Renal cortical epithelial cell (primary cell): Measurements from ENCODE around the gene MARK4. TPM values are rescaled to one million over a fixed set of nuclear protein-coding genes. Genes with fewer than 3 reads are reported as not detected.
"Not testable (repeated sequence)": the region's sequence is repeated elsewhere in the genome, so short reads cannot be mapped to it uniquely, and the experiment has no call there.

ENCODE experiments used
- DNase-seq: peaks from one replicate; pipeline ENCODE4 v3.0.0-alpha.2; 2011; ENCODE audit warnings: low read depth
- total RNA-seq: library from RNA; depleted of rRNA; stranded (reverse); fragments of >200 nt; gene quantifications from 2 replicates; pipeline ENCODE4 v1.2.3, GENCODE V29; 2014

MARK4 gene
- total RNA-seq: 5.0 and 27.2 TPM in 2 replicates

DNA sequence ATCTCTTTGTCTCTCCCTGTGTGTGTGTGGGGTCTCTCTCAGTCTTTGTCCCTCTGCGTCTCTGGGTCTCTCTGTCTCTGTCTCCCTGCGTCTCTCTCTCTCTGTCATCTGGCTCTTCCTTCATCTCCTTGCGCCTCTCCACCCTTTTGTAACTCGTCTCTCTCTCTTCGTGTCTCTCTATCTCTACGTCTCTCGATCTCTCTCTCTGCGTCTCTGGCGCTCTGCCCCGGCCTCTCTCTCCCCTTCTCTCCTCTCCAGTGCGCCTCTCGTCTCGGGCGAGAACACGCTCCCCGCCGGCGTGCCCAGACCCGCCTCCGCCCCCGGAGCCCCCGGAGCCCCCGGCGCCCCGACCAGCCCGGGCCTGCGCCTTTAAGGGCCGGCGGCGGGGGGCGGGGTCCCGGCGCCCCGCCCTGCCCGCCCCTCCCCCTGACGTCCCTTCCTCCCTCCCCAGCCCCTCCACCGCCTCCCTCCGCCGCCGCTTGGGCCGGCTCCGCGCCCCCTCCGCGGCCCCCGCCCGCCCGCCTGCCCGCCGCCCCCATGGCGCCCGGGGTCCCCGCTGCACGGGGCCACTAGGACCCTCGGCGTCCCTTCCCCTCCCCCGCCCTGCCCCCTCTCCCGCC lies at the start of gene MARK4:
MARK4 (plus strand) TSS at position 440 of the 620 bp plus-strand sequence. CDS start 318 bp downstream, outside the sequence.
- no peak for DNase-seq

DNA sequence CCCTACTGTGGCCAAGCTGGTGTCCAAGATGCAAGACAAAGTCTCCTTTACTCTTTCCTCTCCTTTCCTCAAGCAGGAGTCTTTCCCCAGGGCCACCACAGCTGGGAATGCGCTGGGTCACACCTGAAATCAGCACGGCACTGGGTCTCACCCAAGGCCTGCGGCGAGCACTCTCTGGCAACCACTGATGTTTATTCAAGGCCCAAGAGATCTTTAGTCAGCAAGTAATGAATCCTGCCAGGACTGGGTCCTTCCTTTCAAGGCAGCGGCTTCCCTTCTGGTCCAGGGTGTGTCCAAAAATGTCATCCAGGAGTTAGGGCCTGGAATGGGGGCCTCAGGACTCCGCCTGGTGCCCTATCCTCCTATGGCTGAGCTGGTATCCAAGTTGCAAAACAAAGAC lies 48.4 kb upstream of the MARK4 start:
- DNase-seq: no peak

DNA sequence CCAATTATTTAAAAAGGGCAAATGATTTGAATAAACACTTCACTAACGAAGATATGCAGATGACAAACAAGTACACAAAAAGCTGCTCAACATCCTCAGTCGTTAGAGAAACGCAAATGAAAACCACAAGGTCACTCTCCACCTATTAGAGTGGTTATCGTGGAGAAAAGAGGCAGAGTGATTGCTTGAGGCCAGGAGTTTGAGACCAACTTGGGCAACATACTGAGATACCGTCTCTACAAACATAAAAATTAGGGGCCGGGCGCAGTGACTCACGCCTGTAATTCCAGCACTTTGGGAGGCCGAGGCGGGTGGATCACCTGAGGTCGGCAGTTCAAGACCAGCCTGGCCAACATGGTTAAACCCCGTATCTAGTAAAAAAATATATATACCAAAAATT lies 45.3 kb upstream of the MARK4 start:
- no peak for DNase-seq

- no peak for DNase-seq
Measured at GRCh38 chr19:45206328-45206727, 44.7 kb upstream of the MARK4 start.

GRCh38 chr19:45211751-45212381 lies 39.2 kb upstream of the MARK4 start:
- no peak for DNase-seq

DNA sequence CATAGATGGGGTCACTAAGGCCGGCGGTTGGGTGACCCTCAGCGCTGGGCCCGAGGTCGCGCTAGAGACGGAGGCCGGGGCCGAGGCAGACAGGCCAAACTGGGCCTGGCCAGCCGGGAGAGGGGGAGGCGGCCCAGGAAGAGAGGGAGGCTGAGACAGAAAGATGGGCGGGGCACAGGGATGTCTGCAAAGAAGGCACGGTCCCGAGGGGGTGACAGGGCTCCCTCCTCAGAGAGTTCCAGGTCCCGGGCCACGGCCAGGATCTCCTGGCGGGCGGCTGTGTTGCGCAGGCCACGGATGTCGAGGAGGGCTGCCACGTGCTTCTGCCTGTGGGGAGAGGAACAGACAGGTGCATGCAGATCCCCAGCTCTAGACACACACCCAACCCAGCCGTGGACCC lies 38.0 kb upstream of the MARK4 start:
- no peak for DNase-seq

DNA sequence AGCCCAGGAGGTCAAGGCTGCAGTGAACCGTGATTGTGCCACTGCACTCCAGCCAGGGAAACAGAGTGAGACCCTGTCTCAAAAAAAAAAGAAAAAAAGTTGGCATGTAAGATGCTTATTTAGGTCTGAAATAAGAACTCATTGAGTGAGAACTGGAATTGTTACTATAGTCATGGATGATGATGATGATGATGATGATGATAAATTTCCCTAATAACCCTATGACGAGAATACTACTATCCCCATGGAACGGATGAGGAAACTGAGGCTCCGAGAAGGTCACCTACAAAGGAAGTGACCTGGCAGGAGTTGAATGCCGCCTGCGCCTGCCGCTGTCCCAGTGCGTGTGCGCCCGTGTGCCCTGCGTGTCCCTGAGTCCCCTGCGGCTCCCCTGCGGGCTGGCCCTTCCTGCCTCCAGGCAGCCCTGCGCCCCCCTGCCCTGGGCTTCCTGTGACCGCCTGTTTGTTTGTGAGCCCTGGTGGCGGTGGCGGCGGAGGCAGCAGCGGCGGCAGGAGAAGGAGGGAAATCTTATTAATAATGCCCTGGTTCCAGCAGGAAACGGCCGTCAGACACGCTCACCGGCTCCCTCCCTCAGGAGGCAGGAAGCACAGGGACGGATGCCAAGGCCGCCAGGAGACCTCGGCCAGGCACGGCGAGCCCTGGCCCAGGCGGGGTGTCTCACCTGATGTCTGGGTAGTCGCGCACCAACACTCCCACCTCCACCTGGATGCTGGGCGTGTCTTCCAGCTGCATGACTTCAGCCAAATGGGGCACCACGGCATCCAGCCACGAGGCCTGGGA lies 35.5 kb upstream of the MARK4 start:
- no peak for DNase-seq

GRCh38 chr19:45216667-45217066 lies 34.4 kb upstream of the MARK4 start:
- no peak for DNase-seq

GRCh38 chr19:45217193-45217956 lies 33.7 kb upstream of the MARK4 start:
- no peak for DNase-seq

GRCh38 chr19:45217957-45218334 lies 33.1 kb upstream of the MARK4 start:
- DNase-seq: no peak

GRCh38 chr19:45218426-45218825 lies 32.6 kb upstream of the MARK4 start:
- DNase-seq: no peak

DNA sequence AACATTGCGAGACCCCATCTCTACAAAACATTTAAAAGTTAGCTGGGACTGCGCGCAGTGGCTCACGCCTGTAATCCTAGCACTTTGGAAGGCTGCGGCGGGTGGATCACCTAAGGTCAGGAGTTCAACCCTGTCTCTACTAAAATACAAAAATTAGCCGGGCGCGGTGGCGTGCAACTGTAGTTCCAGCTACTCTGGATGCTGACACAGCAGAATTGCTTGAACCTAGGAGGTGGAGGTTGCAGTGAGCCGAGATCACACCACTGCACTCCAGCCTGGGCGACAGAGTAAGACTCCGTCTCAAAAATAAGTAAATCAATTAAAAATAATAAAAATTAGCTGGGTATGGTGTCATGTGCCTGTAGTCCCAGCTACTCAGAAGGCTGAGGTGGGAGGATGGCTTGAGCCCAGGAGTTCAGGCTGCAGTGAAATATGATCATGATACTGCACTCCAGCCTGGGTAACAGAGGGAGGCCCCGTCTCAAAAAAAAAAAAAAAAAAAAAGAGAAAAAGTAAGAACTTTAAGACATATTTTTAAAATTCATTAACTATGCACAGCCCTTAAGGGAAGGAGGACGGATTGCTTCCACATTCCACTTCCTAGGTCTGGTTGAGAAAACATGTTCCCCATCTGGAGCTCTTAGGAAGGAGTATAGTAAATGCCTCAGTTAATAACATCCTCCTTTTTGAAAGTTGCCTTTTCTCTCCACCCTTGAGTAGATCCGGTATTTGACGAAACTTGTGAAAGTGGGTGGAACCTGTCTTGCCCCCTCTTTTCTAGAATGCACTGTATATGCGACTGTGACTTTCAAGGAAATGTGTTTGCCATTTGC lies 31.9 kb upstream of the MARK4 start:
- DNase-seq: no peak

GRCh38 chr19:45222724-45223123 lies 28.3 kb upstream of the MARK4 start:
- DNase-seq: no peak

- DNase-seq: no peak
Measured at GRCh38 chr19:45223879-45224278, 27.2 kb upstream of the MARK4 start.

DNA sequence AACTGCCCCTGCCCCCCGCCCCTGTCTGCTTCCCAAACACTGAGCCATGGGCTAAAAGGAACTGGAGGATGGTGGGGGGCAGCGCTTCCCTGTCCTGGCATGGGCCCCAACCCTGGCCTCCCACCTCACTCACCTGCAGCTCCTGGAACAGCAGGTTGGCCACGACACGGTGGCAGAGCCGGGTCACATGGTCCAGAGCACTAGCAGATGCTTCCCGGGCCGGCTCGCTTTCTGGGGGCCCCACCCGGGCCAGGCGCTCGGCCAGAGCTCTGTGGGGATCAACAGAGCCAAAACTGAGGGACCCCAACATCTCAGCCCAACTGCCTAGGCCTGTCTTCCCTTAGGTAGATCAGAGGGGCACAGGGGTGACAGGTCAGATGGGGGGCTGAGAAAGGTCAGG lies 26.4 kb upstream of the MARK4 start:
- no peak for DNase-seq

- not testable (repeated sequence) for DNase-seq
Measured at GRCh38 chr19:45229056-45229455, 22.0 kb upstream of the MARK4 start.

GRCh38 chr19:45231891-45232290 lies 19.2 kb upstream of the MARK4 start:
- DNase-seq: no peak

- no peak for DNase-seq
Measured at GRCh38 chr19:45234089-45234869, 16.8 kb upstream of the MARK4 start.

- no peak for DNase-seq
Measured at GRCh38 chr19:45235485-45235884, 15.6 kb upstream of the MARK4 start.

- no peak for DNase-seq
Measured at GRCh38 chr19:45238556-45238955, 12.5 kb upstream of the MARK4 start.
